PFSK-1 (cell line): Measurements from ENCODE around the gene OR51B6.

Experiments
- POLR2AphosphoS5 ChIP-seq: IDR thresholded peaks from 2 replicates; pipeline ENCODE4 v1.6.1; 2012; ENCODE audit warnings: low read depth, mild to moderate bottlenecking, control low read depth, low read length, moderate library complexity
- REST ChIP-seq, 2 experiments: IDR thresholded peaks; 2 replicates each; pipeline versions ENCODE4 v1.6.1 to v1.8.0; 2011 to 2012; ENCODE audit warnings: low read depth in 2 of 2, low read length in 2 of 2, control low read depth in 1 of 2, inconsistent platforms in 1 of 2, mild to moderate bottlenecking in 1 of 2, moderate library complexity in 1 of 2; ENCODE audit not compliant: insufficient read depth in 1 of 2
- TAF1 ChIP-seq: IDR thresholded peaks from 2 replicates; pipeline ENCODE4 v1.6.1; 2012; ENCODE audit warnings: low read length, control low read depth, borderline replicate concordance; ENCODE audit not compliant: insufficient read depth

- TF ChIP-seq POLR2AphosphoS5 = no peak
- TF ChIP-seq REST (IDR thresholded peaks at IDR 0.05; ENCODE audit: insufficient read depth in 1 of 2, low read depth in 2 of 2, low read length in 2 of 2) = no peak
- no peak for TF ChIP-seq TAF1
Measured at GRCh38 chr11:5339771-5340322, 11.5 kb upstream of the OR51B6 start.
